ENCODE data around the gene TRIP10. TPM values are rescaled to one million over a fixed set of nuclear protein-coding genes. Genes with fewer than 3 reads are reported as not detected.

TRIP10 gene
- total and polyA plus RNA-seq, 4 donors: 60.8 to 97.3 (median 79.8) TPM

GRCh38 chr19:6711605-6712004 is 27.9 kb upstream of the TRIP10 start:
- no peak for DNase-seq
- ATAC-seq (ENCODE audit: insufficient read depth, low FRiP score): no peak
- 78 to 80% methylated on average over 10 of the region's 10 CpGs for WGBS, 2 donors

GRCh38 chr19:6712231-6712630 is 27.2 kb upstream of the TRIP10 start:
- WGBS, 2 donors: 92 to 96% methylated on average over 16 of the region's 16 CpGs
- Histone ChIP-seq H3K4me1 (ENCODE audit: control insufficient read depth in 5 of 5, insufficient read depth in 5 of 5, low read length in 5 of 5) (no peaks in the 10 kb centered on the region), H3K4me3 (no peak overlapping the region), H3K9me3 (ENCODE audit: control insufficient read depth in 4 of 4, insufficient read depth in 3 of 4, low read length in 3 of 4) (no peaks in the 10 kb centered on the region), H3K36me3 (ENCODE audit: control insufficient read depth in 4 of 4, insufficient read depth in 4 of 4, low read length in 4 of 4) (peaks cover 0 to 8% (median under 1%) of the 10 kb centered on the region in 4 donors), H3K9ac (ENCODE audit: insufficient read depth in 1 of 2, low read length in 2 of 2) (no peak overlapping the region), H3K27ac (ENCODE audit: low read depth in 1 of 2, low read length in 1 of 2) (no peak overlapping the region), H3K27me3 (ENCODE audit: control insufficient read depth in 3 of 3, insufficient read depth in 3 of 3, low read length in 2 of 3) (peaks cover 0 to 29% (median 16%) of the 10 kb centered on the region in 3 donors)
- no peak for DNase-seq
- ATAC-seq (ENCODE audit: insufficient read depth, low FRiP score): no peak
- no peak for TF ChIP-seq CTCF (IDR thresholded peaks at IDR 0.05; ENCODE audit: control extremely low read depth, extremely low read depth)

More at GRCh38 chr19:6711605-6712004, 27.9 kb upstream of the TRIP10 start:
- Histone ChIP-seq H3K27me3 (ENCODE audit: control insufficient read depth in 3 of 3, insufficient read depth in 3 of 3, low read length in 2 of 3) (peaks cover 0 to 29% (median 16%) of the 10 kb centered on the region in 3 donors), H3K9ac (ENCODE audit: insufficient read depth in 1 of 2, low read length in 2 of 2) (no peak overlapping the region), H3K27ac (ENCODE audit: low read depth in 1 of 2, low read length in 1 of 2) (no peak overlapping the region), H3K4me1 (ENCODE audit: control insufficient read depth in 5 of 5, insufficient read depth in 5 of 5, low read length in 5 of 5) (no peaks in the 10 kb centered on the region), H3K36me3 (ENCODE audit: control insufficient read depth in 4 of 4, insufficient read depth in 4 of 4, low read length in 4 of 4) (peaks cover 0 to 8% (median 0%) of the 10 kb centered on the region in 4 donors), H3K9me3 (ENCODE audit: control insufficient read depth in 4 of 4, insufficient read depth in 3 of 4, low read length in 3 of 4) (no peaks in the 10 kb centered on the region), H3K4me3 (no peak overlapping the region)
- TF ChIP-seq CTCF (IDR thresholded peaks at IDR 0.05; ENCODE audit: control extremely low read depth, extremely low read depth): no peak

- peaks cover 0 to 29% (median 16%) of the 10 kb centered on the region in 3 donors for H3K27me3 ChIP-seq (ENCODE audit: control insufficient read depth in 3 of 3, insufficient read depth in 3 of 3, low read length in 2 of 3)
These were observed 26.5 kb upstream of the TRIP10 start for GRCh38 chr19:6712692-6713670.

More at GRCh38 chr19:6712692-6713670, 26.5 kb upstream of the TRIP10 start:
- no peak for DNase-seq
- ATAC-seq (ENCODE audit: insufficient read depth, low FRiP score): no peak
- Histone ChIP-seq H3K4me1 (ENCODE audit: control insufficient read depth in 5 of 5, insufficient read depth in 5 of 5, low read length in 5 of 5) (peaks cover 0 to 2% (median 0%) of the 10 kb centered on the region in 5 donors), H3K4me3 (no peak overlapping the region), H3K9ac (ENCODE audit: insufficient read depth in 1 of 2, low read length in 2 of 2) (no peak overlapping the region), H3K27ac (ENCODE audit: low read depth in 1 of 2, low read length in 1 of 2) (no peak overlapping the region), H3K36me3 (ENCODE audit: control insufficient read depth in 4 of 4, insufficient read depth in 4 of 4, low read length in 4 of 4) (peaks cover 0 to 8% (median 3%) of the 10 kb centered on the region in 4 donors), H3K9me3 (ENCODE audit: control insufficient read depth in 4 of 4, insufficient read depth in 3 of 4, low read length in 3 of 4) (peaks cover 0 to 2% (median 0%) of the 10 kb centered on the region in 4 donors)
- WGBS, 2 donors: 91 to 93% methylated on average over 20 of the region's 20 CpGs
- TF ChIP-seq CTCF (IDR thresholded peaks at IDR 0.05; ENCODE audit: control extremely low read depth, extremely low read depth): no peak

Data from lung (tissue), 12 donors.